ENCODE measurements around the gene SERGEF.

SERGEF gene

DNA sequence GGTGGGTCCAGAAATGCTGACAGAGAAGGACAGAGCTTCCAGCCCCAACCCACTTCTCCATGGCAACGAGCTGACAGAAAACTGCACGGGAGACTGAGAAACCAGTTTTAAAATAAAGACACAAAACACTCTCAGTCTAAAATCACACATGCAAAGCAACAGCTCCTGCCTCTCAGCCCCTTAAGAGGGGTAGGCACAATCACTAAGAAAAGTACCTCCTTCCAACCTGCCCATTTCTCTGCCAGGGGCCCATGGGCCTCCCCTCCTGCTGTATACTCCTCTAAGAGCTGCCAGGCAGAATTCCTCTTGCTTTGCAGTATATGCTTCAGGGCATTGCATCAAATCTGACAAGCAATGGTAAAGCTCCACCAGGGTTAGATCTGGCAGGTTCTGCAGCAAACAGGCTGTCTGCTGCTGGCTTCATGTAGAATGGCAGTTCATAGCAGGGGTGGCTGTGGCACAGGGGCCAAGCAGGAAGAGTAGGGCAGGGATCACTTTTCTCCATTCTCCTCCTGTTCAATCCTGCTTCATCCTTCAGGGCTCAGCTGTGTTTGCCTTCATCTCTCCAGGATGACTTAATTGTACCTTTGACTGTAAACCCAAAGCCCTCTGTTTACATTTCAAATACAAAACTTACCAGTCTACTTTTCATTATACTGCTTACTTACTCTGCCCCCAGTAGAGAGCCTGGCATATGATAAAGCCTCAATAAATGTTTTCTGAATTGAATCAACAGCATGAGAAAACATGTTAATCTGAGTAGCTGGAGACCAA, 200.6 kb downstream of the SERGEF start:
- no peak for DNase-seq (ENCODE audit: low read depth)
- TF ChIP-seq, protein P1, sequence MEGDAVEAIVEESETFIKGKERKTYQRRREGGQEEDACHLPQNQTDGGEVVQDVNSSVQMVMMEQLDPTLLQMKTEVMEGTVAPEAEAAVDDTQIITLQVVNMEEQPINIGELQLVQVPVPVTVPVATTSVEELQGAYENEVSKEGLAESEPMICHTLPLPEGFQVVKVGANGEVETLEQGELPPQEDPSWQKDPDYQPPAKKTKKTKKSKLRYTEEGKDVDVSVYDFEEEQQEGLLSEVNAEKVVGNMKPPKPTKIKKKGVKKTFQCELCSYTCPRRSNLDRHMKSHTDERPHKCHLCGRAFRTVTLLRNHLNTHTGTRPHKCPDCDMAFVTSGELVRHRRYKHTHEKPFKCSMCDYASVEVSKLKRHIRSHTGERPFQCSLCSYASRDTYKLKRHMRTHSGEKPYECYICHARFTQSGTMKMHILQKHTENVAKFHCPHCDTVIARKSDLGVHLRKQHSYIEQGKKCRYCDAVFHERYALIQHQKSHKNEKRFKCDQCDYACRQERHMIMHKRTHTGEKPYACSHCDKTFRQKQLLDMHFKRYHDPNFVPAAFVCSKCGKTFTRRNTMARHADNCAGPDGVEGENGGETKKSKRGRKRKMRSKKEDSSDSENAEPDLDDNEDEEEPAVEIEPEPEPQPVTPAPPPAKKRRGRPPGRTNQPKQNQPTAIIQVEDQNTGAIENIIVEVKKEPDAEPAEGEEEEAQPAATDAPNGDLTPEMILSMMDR (IDR thresholded peaks at IDR 0.05; ENCODE audit: control insufficient read depth, insufficient read depth, low read depth, low read length, missing control alignments): no peak

DNA sequence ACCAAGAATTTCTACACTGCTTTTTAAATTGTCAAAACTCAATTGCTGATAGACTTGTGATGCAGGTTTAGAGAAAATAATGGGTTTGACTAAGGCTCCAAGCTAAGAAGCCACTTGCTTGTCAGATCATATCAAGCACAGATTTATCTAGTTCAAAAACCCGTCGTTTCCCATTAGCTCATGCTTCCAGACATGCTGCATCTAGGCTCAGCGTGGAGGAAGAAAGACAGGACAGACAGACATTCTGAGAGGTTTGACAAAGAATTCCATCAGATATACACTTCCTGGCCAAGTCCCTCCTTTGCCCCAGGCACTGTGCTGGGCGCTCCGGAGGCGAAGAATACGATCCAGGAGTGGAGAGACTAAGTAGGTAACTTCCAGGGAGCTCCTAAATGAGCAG, 201.5 kb downstream of the SERGEF start:
- H3K4me3 ChIP-seq (ENCODE audit: control insufficient read depth, low read depth, low read length): no peak overlapping the region
- no peak for DNase-seq (ENCODE audit: low read depth)
- TF ChIP-seq, protein P1 (IDR thresholded peaks at IDR 0.05; ENCODE audit: control insufficient read depth, insufficient read depth, low read depth, low read length, missing control alignments): no peak

More for the DNA sequence above, 200.6 kb downstream of the SERGEF start:
- H3K4me3 ChIP-seq (ENCODE audit: control insufficient read depth, low read depth, low read length): no peak overlapping the region

DNA sequence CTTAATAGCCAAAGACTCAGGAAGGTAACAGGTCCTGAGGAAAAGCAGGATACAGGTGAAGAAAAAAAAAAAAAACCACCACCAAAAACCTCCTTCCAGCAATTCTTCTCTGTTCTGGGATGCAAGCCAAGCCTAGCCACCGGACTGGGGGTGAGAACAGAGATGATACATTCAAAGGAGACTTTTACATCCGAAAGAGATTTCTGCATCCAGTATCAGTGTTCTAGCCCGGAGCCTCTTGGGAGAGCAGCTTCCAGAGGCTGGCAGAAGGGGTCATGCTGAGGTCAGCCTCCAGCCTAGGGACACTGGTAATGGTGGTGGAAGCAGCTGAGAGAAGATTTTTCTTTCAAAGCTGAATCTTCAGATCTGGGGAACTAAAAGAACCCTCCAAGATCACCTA, 202.1 kb downstream of the SERGEF start:
- DNase-seq (ENCODE audit: low read depth): no peak
- TF ChIP-seq, protein P1 (IDR thresholded peaks at IDR 0.05; ENCODE audit: control insufficient read depth, insufficient read depth, low read depth, low read length, missing control alignments): no peak

DNA sequence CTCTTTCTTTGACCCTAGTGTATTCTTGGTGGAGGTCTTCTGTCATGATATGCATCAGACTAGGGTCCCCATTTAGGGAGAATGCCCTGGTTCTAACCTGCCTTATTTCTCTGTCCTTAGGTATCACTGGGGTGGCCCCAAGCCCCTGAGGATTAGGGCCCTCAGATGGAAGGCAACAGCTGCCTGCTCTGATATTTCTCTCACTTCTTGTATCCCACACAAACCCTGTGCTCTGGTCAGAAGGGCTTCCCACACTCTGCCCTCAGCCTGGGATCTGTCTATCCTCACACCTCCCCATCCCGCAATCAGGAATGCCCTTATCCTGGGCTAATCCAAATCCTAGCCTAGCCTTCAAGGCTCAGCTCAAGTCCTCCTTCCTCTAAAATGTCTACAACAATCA, 202.8 kb downstream of the SERGEF start:
- TF ChIP-seq, protein P1 (IDR thresholded peaks at IDR 0.05; ENCODE audit: control insufficient read depth, insufficient read depth, low read depth, low read length, missing control alignments): no peak
- no peak for DNase-seq (ENCODE audit: low read depth)
- H3K4me3 ChIP-seq (ENCODE audit: control insufficient read depth, low read depth, low read length): no peak overlapping the region

More for the DNA sequence above, 202.1 kb downstream of the SERGEF start:
- no peak overlapping the region for H3K4me3 ChIP-seq (ENCODE audit: control insufficient read depth, low read depth, low read length)

DNA sequence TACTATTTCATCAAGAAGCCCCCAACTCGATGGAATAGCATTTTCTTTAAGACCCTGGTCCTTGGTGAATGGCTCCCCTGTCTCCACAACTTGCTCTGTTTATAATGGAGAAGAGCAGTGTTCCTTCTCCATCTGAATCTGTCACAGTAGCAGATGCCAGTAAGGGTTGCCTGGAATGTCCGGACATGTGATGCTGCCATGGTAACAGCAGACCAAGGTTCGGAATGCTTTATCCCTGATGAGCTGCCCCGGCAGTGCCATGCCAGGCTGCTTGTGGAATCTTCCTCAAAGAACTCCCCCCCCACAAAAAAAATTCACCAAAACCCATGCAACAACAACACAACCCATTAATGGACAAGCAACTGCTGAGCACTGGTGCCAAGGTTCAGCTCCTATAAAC, 205.8 kb downstream of the SERGEF start:
- TF ChIP-seq, protein P1 (IDR thresholded peaks at IDR 0.05; ENCODE audit: control insufficient read depth, insufficient read depth, low read depth, low read length, missing control alignments): no peak
- no peak overlapping the region for H3K4me3 ChIP-seq (ENCODE audit: control insufficient read depth, low read depth, low read length)
- DNase-seq (ENCODE audit: low read depth): no peak

DNA sequence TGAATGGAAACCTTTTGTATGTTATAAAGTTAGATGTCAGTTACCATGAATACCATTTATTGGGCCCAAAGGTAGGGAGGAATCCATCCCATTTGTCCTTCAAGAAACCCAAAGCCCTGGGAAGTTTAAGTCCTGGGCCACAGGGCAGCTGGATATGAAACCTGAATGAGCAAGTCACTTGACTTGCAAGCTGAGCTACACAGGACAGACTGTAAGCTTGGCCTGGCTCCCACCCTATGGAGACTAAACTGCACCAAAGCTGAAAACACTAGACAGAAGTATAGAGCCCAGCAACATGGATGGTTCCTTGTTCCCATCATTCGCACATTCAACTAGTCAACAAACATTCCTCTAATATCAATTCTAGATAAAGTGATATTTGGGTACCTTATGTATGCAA, 207.0 kb downstream of the SERGEF start:
- no peak overlapping the region for H3K4me3 ChIP-seq (ENCODE audit: control insufficient read depth, low read depth, low read length)
- TF ChIP-seq, protein P1 (IDR thresholded peaks at IDR 0.05; ENCODE audit: control insufficient read depth, insufficient read depth, low read depth, low read length, missing control alignments): no peak
- no peak for DNase-seq (ENCODE audit: low read depth)
